Subcutaneous abdominal adipose tissue (tissue), 5 donors: Measurements from ENCODE around the gene KRTAP5-2.
"Not testable (repeated sequence)": the region's sequence is repeated elsewhere in the genome, so short reads cannot be mapped to it uniquely, and the experiment has no call there.

Experiments
- H3K27ac ChIP-seq: one replicate; pipeline ENCODE4 v1.7.0; 2013; ENCODE audit warnings: low read depth, mild to moderate bottlenecking, inconsistent platforms, low read length, moderate library complexity
- H3K27me3 ChIP-seq, 5 donors: one replicate each; pipeline ENCODE4 v1.7.0; 2013; ENCODE audit warnings: low read length in 5 of 5, inconsistent platforms in 1 of 5; ENCODE audit not compliant: control insufficient read depth in 5 of 5, insufficient read depth in 4 of 5
- H3K36me3 ChIP-seq, 5 donors: one replicate each; pipeline ENCODE4 v1.7.0; 2013; ENCODE audit warnings: low read length in 5 of 5; ENCODE audit not compliant: control insufficient read depth in 5 of 5, insufficient read depth in 5 of 5
- H3K4me1 ChIP-seq, 5 donors: one replicate each; pipeline ENCODE4 v1.7.0; 2013; ENCODE audit warnings: low read length in 5 of 5, mild to moderate bottlenecking in 3 of 5, moderate library complexity in 1 of 5; ENCODE audit not compliant: control insufficient read depth in 5 of 5, insufficient read depth in 5 of 5
- H3K4me3 ChIP-seq, 5 donors: one replicate each; pipeline ENCODE4 v1.7.0; 2013; ENCODE audit warnings: low read length in 5 of 5, low read depth in 1 of 5
- H3K9ac ChIP-seq, 5 donors: one replicate each; pipeline ENCODE4 v1.7.0; 2013; ENCODE audit warnings: low read length in 5 of 5, mild to moderate bottlenecking in 4 of 5, moderate library complexity in 3 of 5
- H3K9me3 ChIP-seq, 5 donors: one replicate each; pipeline ENCODE4 v1.7.0; 2013; ENCODE audit warnings: low read length in 5 of 5; ENCODE audit not compliant: control insufficient read depth in 5 of 5
- donor health status: healthy.
- donor health status: healthy.
- donor health status: healthy.
- donor health status: healthy.
- donor health status: healthy.

KRTAP5-2 gene

DNA sequence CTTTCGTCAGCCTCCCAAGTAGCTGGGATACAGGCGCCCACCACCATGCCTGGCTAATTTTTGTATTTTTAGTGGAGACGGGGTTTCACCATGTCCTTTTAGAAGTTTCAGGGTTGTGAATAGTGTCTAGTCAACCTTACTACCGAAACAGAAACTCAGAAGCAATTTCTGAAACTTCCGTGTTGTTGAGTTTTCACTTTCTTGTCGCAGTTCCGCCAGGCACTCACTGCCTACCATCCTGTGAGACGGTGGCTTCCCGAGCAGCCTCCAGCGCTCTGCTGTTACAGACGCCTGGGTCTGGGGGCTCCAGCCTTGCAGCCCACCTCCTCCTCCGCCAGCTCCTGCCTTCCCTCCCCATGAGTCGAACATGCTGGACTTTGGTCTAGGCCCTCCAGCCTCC lies 7.8 kb upstream of the KRTAP5-2 start:
- not testable (repeated sequence) for H3K9ac ChIP-seq, H3K36me3 ChIP-seq, H3K4me3 ChIP-seq, H3K27ac ChIP-seq, H3K4me1 ChIP-seq, H3K9me3 ChIP-seq
- peaks cover 0 to 19% (median 14%) of the 10 kb centered on the region in 5 donors for H3K27me3 ChIP-seq

DNA sequence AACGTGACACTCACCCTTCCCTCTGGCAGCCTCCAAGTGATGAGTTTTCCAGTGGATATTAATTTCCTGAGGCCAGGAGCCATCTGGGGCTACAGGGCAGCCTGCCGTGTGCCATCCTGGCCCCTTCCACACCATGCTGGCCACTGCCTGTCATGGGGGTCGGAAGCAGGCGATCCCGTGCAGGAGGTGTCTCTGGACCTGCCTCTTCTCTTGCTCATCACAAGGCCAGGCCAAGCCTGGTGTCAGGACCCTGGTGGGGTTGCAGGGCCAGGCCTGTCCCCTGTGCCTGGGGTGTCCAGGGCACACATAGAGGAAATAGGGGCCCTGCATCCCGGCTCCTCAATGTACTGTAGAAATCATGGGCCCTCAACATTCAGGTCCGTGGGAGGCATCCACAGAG lies 6.6 kb upstream of the KRTAP5-2 start:
- Histone ChIP-seq H3K9ac (no peak overlapping the region), H3K27me3 (peaks cover 0 to 19% (median 14%) of the 10 kb centered on the region in 5 donors), H3K36me3 (no peaks in the 10 kb centered on the region), H3K9me3 (no peaks in the 10 kb centered on the region), H3K4me1 (no peaks in the 10 kb centered on the region), H3K4me3 (no peak overlapping the region), H3K27ac (no peak overlapping the region)

DNA sequence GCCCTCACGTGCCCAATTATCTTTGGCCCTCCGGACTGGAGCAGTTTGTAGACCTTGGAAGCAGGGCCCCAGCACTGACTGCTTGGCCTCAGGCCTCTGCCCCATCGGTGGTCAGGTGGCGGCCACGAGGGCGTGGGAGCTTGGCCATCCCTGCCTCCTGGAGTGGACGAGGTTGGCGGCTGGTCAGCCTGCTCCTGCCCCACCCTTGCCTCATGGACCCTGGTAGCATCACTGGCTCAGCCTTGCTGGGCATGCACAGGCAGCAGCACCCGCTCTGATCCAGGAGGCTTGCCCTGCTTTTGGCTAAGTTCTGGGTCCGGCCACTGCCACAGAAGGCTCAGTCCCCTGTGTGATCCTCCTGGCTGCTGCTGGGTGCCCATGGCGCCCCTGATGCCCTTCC lies 6.1 kb upstream of the KRTAP5-2 start:
- Histone ChIP-seq H3K9ac (no peak overlapping the region), H3K27ac (no peak overlapping the region), H3K27me3 (peaks cover 0 to 19% (median 14%) of the 10 kb centered on the region in 5 donors), H3K36me3 (no peaks in the 10 kb centered on the region), H3K4me3 (no peak overlapping the region), H3K9me3 (no peaks in the 10 kb centered on the region), H3K4me1 (no peaks in the 10 kb centered on the region)

DNA sequence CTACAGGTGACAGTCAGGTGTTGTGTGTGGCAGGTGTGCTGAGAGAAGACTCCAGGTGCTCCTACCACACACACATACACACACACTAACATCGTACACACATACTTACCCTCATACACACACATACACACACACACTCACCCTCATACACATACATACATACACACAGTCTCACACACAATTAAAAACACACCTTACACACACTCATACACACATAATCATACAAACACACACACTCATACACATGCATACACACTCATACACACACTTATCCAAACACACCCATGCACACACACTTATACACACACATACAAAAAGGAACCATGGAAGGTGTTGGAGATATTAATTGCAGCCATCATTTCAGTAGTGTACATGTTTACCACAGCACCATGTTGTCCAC lies 5.5 kb upstream of the KRTAP5-2 start:
- H3K9ac ChIP-seq = no peak overlapping the region
- no peaks in the 10 kb centered on the region for H3K36me3 ChIP-seq
- H3K27ac ChIP-seq = no peak overlapping the region
- no peaks in the 10 kb centered on the region for H3K4me1 ChIP-seq
- H3K4me3 ChIP-seq = no peak overlapping the region
- H3K9me3 ChIP-seq = no peaks in the 10 kb centered on the region
- H3K27me3 ChIP-seq = peaks cover 0 to 21% (median 14%) of the 10 kb centered on the region in 5 donors

DNA sequence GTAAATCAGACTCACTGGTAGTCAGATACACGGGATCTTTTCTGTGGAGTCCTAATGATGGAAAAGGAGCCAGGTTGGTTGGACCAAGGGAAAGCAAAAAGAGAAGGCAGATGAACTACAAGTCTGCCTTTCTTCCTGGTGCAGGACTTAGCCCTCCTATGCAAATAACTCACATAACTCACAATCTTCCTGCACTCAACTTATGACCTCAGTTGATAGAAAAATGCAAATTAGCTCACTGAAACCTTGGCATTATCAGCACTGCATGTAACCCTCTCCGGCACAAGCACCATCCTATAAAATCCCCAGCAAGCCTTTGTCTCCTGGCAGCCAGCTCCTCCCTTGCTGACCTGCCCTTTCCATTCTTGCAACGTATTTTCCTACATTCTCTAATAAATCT lies 3.6 kb upstream of the KRTAP5-2 start:
- not testable (repeated sequence) for H3K9ac ChIP-seq, H3K9me3 ChIP-seq, H3K36me3 ChIP-seq, H3K27ac ChIP-seq, H3K4me1 ChIP-seq, H3K4me3 ChIP-seq
- H3K27me3 ChIP-seq = peaks cover 4 to 23% (median 15%) of the 10 kb centered on the region in 5 donors

DNA sequence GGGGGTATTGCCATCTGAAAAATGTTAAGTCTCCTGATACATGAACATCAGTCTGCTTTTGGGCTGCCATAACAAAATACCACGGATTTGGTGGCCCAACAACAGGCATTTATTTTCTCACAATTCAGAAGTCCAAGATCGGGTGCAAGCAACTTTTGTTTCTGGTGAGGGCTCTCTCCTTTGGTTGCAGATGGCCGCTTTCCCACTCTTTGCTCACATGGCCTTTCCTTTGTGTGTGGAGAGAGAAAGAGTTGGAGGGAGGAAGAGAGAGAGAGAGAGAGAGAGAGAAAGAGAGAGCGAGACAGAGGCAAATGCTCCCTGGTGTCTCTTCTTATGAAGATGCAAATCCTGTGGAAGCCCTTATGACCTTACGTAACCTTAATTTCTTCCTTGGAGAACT lies 2.5 kb upstream of the KRTAP5-2 start:
- H3K27ac ChIP-seq = no peak overlapping the region
- H3K4me3 ChIP-seq = no peak overlapping the region
- no peaks in the 10 kb centered on the region for H3K36me3 ChIP-seq
- H3K9ac ChIP-seq = no peak overlapping the region
- H3K9me3 ChIP-seq = no peaks in the 10 kb centered on the region
- peaks cover 0 to 15% (median 0%) of the 10 kb centered on the region in 5 donors for H3K4me1 ChIP-seq
- peaks cover 4 to 26% (median 13%) of the 10 kb centered on the region in 5 donors for H3K27me3 ChIP-seq

DNA sequence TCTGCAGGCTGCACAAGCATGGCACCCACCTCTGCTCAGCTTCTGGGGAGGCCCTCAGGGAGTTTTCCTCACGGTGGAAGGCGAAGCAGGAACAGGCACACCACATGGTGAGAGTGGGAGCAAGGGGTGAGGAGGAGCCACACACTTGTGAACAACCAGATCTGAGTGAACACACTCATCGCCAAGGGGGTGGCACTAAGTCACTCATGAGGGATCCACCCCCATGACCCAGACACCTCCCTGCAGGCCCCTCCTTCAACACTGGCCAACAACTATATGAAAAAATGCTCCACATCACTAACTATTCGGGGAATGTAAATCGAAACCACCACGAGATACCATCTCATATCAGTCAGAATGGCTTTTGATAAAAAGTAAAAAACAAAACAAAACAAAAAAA lies 722 bp upstream of the KRTAP5-2 start:
- Histone ChIP-seq H3K27me3 (peaks cover 4 to 14% (median 11%) of the 10 kb centered on the region in 5 donors), H3K9ac (no peak overlapping the region), H3K36me3 (no peaks in the 10 kb centered on the region), H3K27ac (no peak overlapping the region), H3K4me1 (peaks cover 0 to 15% (median 0%) of the 10 kb centered on the region in 5 donors), H3K9me3 (no peaks in the 10 kb centered on the region), H3K4me3 (no peak overlapping the region)

DNA sequence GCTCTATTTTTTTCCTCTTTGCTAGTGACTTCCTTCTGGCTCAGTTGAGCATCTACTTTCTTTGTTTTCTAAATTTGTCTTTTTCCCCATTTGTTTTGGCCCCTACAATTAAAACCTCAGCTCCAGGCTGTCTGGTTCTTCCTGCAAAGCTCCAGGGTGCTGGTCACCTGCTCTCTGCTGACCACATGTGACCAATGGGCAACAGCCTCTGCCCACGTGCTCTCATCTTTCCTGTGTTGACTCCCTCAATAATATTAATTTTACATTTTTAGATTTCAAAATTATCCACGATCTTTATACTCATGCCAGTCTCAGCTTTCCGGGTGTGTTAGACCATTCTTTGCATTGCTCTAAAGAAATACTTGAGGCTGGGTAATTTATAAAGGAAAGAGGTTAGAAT lies 312 bp upstream of the KRTAP5-2 start:
- not testable (repeated sequence) for H3K27ac ChIP-seq, H3K4me3 ChIP-seq, H3K9me3 ChIP-seq, H3K9ac ChIP-seq, H3K36me3 ChIP-seq
- peaks cover 0 to 15% (median 0%) of the 10 kb centered on the region in 5 donors for H3K4me1 ChIP-seq
- H3K27me3 ChIP-seq = peaks cover 4 to 18% (median 12%) of the 10 kb centered on the region in 5 donors

DNA sequence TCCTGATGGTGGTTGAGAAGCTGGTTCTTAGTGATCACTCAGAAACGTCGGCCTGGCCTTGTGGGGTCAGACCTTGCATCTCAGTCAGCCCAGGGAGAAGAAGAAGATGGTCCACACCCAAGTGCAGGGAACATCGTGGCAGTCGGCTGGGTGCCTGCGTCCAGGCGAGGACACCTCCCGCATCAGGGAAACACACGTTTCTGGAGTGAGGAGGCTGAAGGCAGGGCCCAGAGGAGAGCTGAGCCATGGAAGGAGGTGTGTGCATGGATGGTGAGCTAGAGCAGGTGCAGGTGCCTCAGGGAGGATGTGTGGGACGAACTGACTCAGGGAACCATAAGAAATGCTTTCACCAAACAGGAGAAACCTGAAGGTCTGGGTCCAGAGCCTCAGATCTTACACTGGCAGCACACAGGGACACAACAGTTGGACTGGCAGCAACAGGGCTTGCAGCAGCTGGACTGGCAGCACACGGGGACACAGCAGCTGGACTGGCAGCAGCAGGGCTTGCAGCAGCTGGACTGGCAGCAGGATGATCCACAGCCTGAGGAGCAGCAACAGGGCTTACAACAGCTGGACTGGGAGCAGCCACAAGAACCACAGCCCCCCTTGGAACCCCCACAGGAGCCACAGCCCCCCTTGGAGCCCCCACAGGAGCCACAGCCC lies 632 bp downstream of the KRTAP5-2 start:
- peaks cover 0 to 15% (median 0%) of the 10 kb centered on the region in 5 donors for H3K4me1 ChIP-seq
- H3K4me3 ChIP-seq = no peak overlapping the region
- H3K9me3 ChIP-seq = no peaks in the 10 kb centered on the region
- peaks cover 4 to 20% (median 12%) of the 10 kb centered on the region in 5 donors for H3K27me3 ChIP-seq
- no peak overlapping the region for H3K27ac ChIP-seq
- no peaks in the 10 kb centered on the region for H3K36me3 ChIP-seq
- no peak overlapping the region for H3K9ac ChIP-seq

DNA sequence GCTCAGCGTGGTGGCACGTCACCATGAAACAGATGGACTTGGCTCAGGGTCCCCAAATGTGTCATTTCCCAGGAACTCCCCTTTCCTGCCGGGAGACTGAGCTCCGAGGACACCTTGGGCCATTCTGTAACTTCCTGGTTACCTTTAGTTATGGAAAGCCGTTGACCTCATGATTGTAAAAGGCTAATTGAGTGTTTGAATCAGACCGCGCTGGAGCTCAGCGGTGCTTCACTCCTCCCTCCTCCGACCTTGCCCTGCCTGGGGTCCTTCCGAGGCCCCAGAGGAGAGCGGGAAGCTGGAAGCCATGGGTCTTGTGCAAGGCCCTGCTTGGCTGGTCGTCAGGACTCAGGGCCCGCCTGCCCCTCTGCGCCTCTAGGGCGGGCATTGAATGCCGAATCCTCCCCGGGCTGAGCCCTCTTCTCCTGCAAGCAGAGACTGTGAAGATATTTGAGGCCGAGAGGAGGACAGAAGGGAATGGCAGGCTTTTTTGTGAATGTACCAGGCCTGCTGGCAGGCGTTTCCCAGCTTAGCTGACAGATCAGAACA lies 1.4 kb downstream of the KRTAP5-2 start:
- not testable (repeated sequence) for H3K9ac ChIP-seq

More for the DNA sequence above, 1.4 kb downstream of the KRTAP5-2 start:
- Histone ChIP-seq H3K4me1 (peaks cover 0 to 15% (median 0%) of the 10 kb centered on the region in 5 donors), H3K27me3 (peaks cover 4 to 20% (median 12%) of the 10 kb centered on the region in 5 donors)
- not testable (repeated sequence) for H3K36me3 ChIP-seq, H3K4me3 ChIP-seq, H3K9me3 ChIP-seq, H3K27ac ChIP-seq
